CD4-positive, alpha-beta T cell treated with Interleukin-10 for 1 hour (primary cell): ENCODE data around the gene SLC7A6.

Experiments used
- DNase-seq: peaks from one replicate; pipeline ENCODE4 v3.0.0-alpha.2; 2020

The SLC7A6 gene

GRCh38 chr16:68264128-68265077, at the start of gene SLC7A6:
Gene SLC7A6, plus strand, starts transcription at chr16:68264526. Its CDS starts 10,201 bp downstream, at chr16:68274727.
- peak; percentile 85 for DNase-seq

GRCh38 chr16:68214726-68215125, 49.6 kb upstream of the SLC7A6 start:
- no peak for DNase-seq

- no peak for DNase-seq
Measured at GRCh38 chr16:68215302-68215701, 49.0 kb upstream of the SLC7A6 start.

GRCh38 chr16:68216240-68216639, 48.1 kb upstream of the SLC7A6 start:
- no peak for DNase-seq

- DNase-seq = no peak
Measured at GRCh38 chr16:68217506-68217905, 46.8 kb upstream of the SLC7A6 start.

- DNase-seq = no peak
Measured at GRCh38 chr16:68219725-68220351, 44.5 kb upstream of the SLC7A6 start.

GRCh38 chr16:68223072-68223471, 41.3 kb upstream of the SLC7A6 start:
- no peak for DNase-seq

- DNase-seq = no peak
Measured at GRCh38 chr16:68226116-68226515, 38.2 kb upstream of the SLC7A6 start.

GRCh38 chr16:68227183-68227793, 37.0 kb upstream of the SLC7A6 start:
- no peak for DNase-seq

- DNase-seq = no peak
Measured at GRCh38 chr16:68227850-68228553, 36.3 kb upstream of the SLC7A6 start.

- no peak for DNase-seq
Measured at GRCh38 chr16:68228652-68229051, 35.7 kb upstream of the SLC7A6 start.

- DNase-seq = peak; percentile 66
Measured at GRCh38 chr16:68229431-68230175, 34.7 kb upstream of the SLC7A6 start.

GRCh38 chr16:68230176-68230571, 34.2 kb upstream of the SLC7A6 start:
- DNase-seq = no peak

GRCh38 chr16:68230956-68231355, 33.4 kb upstream of the SLC7A6 start:
- DNase-seq = no peak

- DNase-seq = no peak
Measured at GRCh38 chr16:68231384-68232136, 32.8 kb upstream of the SLC7A6 start.

GRCh38 chr16:68232335-68232734, 32.0 kb upstream of the SLC7A6 start:
- no peak for DNase-seq

GRCh38 chr16:68233085-68233834, 31.1 kb upstream of the SLC7A6 start:
- DNase-seq = no peak

- no peak for DNase-seq
Measured at GRCh38 chr16:68233835-68234187, 30.5 kb upstream of the SLC7A6 start.

- DNase-seq = no peak
Measured at GRCh38 chr16:68234188-68235107, 29.9 kb upstream of the SLC7A6 start.
